HG03571 (cell line): ENCODE measurements around the gene SMYD4.
"Not testable (repeated sequence)": the region's sequence is repeated elsewhere in the genome, so short reads cannot be mapped to it uniquely, and the experiment has no call there.

Experiments used
- ATAC-seq: cut with Tn5 transposase; IDR thresholded peaks from one replicate; pipeline ENCODE4 v1.9.1; 2021; ENCODE audit not compliant: unreplicated experiment

The SMYD4 gene

GRCh38 chr17:1829216-1829591, 498 bp downstream of the SMYD4 start:
- ATAC-seq = no peak

- peak; percentile 69 for ATAC-seq
Observed at GRCh38 chr17:1820528-1821252, 9.0 kb downstream of the SMYD4 start.

GRCh38 chr17:1813088-1813487, 16.6 kb downstream of the SMYD4 start:
- ATAC-seq = no peak

GRCh38 chr17:1810450-1811103, 19.1 kb downstream of the SMYD4 start:
- no peak for ATAC-seq

- ATAC-seq = not testable (repeated sequence)
Observed at GRCh38 chr17:1809815-1810214, 19.9 kb downstream of the SMYD4 start.

- no peak for ATAC-seq
Observed at GRCh38 chr17:1808644-1809043, 21.1 kb downstream of the SMYD4 start.

GRCh38 chr17:1807890-1808289, 21.8 kb downstream of the SMYD4 start:
- no peak for ATAC-seq

- no peak for ATAC-seq
Observed at GRCh38 chr17:1803280-1803679, 26.4 kb downstream of the SMYD4 start.

- ATAC-seq = no peak
Observed at GRCh38 chr17:1802429-1802828, 27.3 kb downstream of the SMYD4 start.

- ATAC-seq = no peak
Observed at GRCh38 chr17:1800712-1801111, 29.0 kb downstream of the SMYD4 start.

GRCh38 chr17:1800240-1800639, 29.5 kb downstream of the SMYD4 start:
- no peak for ATAC-seq

GRCh38 chr17:1797846-1798245, 31.9 kb downstream of the SMYD4 start:
- not testable (repeated sequence) for ATAC-seq

- ATAC-seq = no peak
Observed at GRCh38 chr17:1797323-1797722, 32.4 kb downstream of the SMYD4 start.

- ATAC-seq = no peak
Observed at GRCh38 chr17:1796800-1797199, 32.9 kb downstream of the SMYD4 start.

- no peak for ATAC-seq
Observed at GRCh38 chr17:1793447-1793806, 36.3 kb downstream of the SMYD4 start.

GRCh38 chr17:1792495-1793446, 36.9 kb downstream of the SMYD4 start:
- no peak for ATAC-seq

GRCh38 chr17:1789936-1790335, 39.8 kb downstream of the SMYD4 start:
- ATAC-seq = no peak

GRCh38 chr17:1787301-1787902, 42.3 kb downstream of the SMYD4 start:
- ATAC-seq = no peak

- no peak for ATAC-seq
Observed at GRCh38 chr17:1786708-1787107, 43.0 kb downstream of the SMYD4 start.

GRCh38 chr17:1785930-1786329, 43.8 kb downstream of the SMYD4 start:
- ATAC-seq = no peak
